GM10847 (cell line): ENCODE data around the gene CD209.

Experiments used
- POLR2A ChIP-seq: IDR thresholded peaks from 2 replicates; pipeline ENCODE4 v1.6.1; 2011; ENCODE audit not compliant: insufficient read length; ENCODE audit errors: extremely low read depth

Gene CD209

DNA sequence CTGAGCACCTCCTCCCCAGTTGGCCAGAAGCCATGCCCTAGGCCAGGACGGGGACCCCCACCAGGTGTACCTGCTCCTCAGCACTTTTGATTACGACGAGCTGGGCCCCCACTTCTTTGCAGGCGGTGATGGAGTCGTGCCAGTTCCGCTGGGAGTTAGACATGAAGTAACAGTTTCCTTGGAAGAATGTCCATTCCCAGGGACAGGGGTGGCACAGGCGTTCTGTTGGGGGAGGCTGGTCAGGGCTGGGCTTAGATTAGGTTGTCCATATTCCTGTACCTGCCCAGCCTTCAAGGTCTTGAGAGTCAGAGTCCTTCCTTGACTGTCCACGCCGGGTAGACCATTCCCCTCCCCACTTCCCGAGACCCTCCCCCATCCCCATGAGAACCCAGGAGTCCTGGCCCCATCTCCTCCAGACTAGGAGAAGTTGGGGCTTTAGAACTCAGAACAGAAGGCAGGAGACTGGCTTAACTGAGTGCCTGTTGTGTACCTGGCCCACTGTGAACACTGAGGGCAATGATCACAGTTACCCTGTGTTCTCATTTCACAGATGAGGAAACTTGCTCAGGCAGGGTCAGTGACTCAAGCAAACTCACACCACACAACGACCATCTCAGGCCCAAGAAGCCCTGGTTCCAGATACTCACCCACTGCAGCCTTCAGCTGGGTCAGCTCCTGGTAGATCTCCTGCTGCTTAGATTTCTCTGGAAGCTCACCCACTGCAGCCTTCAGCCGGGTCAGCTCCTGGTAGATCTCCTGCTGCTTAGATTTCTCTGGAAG is 2.3 kb downstream of the CD209 start:
- TF ChIP-seq POLR2A: no peak

DNA sequence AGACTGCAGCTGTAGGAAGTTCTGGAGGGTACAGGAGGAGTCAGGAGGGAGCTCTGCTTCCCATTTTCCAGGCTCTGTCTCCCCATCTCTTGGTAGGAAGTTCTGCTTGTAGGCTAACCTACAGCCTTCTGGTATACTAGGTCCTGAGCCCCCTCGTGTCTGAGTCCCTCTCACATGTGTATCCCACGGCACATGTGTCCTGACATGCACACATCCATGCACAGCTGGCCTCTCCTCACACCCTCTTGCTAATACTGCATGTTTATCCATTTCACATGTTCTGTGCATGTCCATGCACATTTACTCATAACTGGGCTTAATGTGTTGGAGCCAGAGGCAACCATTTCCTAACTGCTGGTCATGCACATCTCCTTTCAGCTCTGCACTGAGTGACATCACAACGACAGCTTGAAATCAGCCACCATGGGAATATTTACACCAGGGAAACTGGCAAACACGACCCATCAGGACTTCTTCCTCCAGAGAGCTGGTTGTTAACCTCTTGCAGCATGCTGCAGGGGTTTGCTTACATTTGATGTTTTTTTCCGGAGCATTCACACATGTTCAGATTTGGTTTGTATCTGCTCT is 3.0 kb downstream of the CD209 start:
- no peak for TF ChIP-seq POLR2A

DNA sequence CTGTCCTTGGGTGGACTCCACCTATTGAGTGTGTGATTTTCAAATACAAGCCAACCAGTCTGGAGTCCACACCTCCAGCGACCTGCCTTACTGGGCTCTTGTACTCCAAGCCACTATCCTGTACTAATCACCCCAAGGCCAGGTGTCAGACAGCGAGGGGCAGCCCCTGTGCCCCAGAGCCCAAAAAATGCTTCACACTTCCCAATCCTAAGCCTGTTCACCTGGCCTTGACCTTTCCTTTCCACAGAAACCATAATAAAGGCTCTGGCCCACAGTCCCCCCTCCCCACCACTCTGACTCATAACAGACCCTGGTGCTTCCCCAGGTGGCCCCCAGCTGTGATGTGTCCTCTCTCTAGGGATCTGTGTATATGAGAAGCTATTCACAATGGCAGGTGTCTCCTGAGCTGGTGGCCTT is 3.9 kb downstream of the CD209 start:
- TF ChIP-seq POLR2A: no peak

DNA sequence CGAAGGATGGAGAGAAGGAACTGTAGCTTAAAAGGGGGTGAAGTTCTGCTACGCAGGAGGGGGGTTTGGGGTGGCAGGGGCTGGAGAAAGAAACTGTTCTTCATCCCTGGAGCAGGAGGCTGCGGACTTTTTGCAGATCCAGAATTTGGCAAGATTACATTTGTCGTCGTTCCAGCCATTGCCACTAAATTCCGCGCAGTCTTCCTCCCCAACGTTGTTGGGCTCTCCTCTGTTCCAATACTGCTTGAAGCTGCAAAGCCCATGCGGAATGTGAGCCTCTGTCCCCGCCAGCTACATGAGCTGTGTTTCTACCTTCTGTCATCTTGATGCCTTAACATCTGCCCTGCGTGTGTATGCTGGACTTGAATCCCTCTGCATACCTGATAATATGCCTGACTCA is 4.3 kb downstream of the CD209 start:
- TF ChIP-seq POLR2A: no peak

DNA sequence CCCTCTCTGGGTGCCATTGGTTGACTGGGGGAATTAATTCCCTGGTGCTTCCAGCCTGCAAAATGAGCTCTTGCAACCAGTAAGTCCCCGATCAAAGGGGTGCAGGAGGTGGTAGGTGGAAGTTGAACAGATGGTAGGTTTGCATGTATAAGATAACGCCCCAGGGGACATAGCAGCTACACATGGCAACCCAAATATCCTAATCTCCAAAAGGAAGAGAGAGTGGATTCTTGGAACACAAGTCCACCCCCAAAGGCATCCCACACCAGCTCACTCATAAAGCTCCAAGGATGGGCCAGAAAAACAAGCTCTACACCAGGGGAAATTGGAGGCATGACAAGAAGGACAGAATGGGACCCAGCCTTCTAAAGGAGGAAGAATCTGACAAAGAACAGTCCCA is 4.8 kb downstream of the CD209 start:
- TF ChIP-seq POLR2A: no peak

DNA sequence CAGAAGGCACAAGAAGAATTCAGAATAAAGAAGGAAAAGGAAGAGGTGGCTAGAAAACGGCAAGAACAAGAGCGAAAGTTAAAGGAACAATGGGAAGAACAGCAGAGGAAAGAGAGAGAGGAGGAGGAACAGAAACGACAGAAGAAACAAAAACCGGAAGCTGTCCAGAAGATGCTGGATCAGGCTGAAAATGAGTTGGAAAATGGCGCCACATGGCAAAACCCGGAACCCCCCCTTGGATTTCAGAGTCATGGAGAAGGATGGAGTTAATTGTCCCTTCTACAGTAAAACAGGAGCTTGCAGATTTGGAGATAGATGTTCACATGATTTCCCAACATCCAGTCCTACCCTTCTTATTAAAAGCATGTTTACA is 6.7 kb downstream of the CD209 start:
- TF ChIP-seq POLR2A: no peak

DNA sequence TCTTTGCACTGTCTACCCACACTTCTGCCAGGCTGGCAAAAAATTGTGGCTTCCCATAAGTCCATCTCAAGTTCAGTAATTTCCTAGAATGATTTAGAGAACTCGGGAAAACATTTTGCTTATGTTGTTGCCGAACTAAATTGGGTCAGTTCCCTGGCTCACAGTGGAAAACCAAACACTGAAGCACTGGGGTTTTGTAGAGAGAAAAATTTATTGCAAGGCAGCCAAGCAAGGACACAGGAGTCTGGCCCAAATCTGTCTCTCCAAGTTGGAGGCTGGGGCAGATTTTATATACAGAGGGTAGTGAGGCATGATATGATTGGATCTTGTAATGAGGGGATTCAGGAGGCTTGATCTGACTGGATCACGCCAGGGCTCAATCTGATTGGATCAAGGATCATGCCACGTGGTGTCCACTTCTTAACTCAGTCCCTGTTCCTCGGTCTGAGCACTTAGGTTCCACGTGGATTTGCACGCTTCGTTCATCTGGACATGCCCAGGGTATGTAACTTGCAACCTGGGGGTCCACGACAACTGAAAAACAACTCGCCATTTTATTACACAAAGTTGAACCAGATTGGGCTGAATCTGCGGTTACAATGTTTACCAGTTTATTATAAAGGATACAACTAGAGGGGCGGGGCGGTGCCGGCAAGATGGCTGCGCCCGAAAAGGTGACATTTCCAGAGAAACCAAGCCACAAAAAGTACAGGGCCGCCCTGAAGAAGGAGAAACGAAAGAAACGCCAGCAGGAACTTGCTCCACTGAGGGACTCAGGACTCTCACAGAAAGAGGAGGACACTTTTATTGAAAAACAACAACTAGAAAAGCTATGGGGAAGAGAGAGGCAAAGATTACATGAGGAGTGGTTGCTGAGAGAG is 7.3 kb downstream of the CD209 start:
- no peak for TF ChIP-seq POLR2A

DNA sequence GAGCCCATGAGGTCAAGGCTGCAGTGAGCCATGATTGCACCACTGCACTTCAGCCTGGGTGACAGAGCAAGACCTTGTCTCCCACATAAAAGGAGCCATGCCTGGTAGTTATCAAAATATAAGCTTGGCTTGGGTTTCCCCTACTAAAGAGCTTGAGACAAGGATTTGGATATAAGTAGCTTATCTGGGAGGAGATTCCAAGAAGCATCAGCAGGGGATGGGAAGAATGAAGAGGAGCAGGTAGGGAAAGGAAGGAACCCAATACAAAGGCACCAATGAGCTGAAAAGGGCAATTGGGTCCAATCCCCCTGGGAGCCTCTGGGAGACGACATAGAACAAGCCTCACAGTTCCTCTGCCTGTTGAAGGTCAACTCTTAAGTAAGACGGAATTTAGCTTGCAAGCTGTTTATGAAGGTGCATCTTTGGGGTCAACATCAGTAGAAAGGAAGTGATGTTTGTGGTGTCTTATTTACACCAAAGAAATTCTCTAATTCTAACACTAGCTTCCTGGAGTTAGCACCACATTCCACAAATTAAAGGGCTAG is 8.1 kb downstream of the CD209 start:
- TF ChIP-seq POLR2A: no peak

DNA sequence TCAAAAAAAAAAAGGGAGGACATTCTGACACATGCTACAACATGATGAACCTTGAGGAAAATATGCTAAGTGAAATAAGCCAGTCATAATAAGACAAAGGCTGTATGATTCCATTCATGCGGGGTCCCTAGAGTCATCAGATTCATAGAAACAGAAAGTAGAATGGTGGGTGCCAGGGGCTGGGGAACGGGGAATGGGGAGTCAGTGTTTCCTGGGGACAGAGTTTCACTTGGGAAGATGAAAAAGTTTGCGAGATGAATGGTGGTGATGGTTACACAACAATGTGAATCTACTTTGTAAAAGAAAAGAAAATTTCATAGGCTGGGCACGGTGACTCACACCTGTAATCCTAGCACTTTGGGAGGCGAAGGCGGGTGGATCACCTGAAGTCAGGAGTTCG is 9.3 kb downstream of the CD209 start:
- TF ChIP-seq POLR2A: no peak

DNA sequence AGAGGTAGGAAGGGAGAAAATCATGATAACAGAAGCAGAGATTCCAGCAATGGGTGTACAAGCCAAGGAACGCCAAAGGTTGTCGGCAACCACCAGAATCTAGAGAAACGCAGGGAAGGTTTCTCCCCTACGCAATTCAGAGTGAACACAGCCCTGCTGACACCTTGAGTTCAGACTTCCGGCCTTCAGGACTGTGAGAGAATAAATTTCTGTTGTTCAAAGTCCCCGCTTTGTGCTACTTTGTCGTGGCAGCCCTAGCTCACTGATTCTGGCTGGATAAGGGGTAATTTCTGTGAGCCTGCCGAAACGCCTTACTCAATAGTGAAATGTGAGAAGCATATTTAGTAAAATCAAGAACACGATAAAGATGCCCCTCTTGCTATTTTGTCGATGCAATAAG is 10.1 kb downstream of the CD209 start:
- TF ChIP-seq POLR2A: no peak

DNA sequence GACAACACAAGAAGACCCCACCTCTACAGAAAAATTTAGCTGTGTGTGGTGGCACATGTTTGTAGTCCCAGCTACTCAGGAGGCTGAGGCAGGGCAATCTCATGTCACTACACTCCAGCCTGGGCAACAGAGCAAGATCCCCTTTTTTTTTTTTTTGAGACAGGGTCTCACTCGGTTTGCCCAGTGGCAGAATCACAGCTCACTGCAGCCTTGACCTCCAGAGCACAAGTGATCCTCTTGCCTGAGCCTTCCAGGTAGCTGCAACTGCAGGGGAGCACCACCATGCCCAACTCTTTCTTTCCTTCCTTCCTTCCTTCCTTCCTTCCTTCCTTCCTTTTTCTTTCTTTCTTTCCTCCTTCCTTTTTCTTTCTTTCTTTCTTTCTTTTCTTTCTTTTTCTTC is 11.2 kb downstream of the CD209 start:
- TF ChIP-seq POLR2A: no peak

DNA sequence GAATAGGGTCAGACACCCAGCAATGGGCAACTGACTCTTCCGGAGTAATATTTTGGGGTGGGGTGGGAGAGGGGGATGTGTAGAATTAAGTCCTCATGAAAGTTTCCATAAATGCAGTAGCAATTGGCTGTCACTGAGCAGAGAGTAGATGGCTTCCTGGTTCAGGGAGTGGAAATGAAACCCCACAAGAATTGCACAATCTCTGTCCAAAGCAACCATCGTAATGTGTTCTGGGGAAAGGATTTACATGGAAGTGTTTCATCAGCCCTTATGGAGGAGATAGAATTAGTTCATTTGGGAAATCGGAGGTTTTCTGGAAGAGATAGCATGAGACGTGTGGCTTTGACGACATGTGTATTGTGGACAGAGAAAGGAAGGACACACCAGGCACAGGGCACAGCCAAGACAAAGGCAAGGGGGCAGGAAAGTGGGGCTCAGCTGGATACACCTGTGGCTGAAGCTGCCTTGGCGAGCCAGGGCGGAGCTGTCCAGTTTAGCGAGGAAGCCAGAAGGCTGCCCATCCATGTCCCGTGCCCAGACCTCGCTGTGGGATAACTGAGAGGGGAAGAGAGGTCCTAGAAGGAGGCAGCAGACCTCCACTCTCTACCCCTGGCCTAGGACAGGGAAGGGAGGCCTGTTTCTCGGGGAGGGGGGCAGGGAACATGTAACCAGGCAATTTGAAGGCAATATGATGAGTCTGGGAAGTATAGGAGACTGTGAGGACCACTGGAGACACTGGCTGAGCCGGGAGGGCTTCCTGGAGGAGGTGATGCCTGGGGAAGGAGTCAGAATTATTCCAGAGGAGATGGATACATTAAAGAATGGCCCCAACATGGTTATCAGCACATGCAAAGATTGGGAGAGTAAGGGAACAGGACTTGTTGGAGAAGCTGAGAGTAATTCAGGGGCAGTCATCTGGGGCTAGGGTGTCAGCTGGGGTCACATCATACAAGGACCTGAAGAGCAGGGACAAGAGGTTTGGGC is 12.8 kb downstream of the CD209 start:
- TF ChIP-seq POLR2A: no peak

DNA sequence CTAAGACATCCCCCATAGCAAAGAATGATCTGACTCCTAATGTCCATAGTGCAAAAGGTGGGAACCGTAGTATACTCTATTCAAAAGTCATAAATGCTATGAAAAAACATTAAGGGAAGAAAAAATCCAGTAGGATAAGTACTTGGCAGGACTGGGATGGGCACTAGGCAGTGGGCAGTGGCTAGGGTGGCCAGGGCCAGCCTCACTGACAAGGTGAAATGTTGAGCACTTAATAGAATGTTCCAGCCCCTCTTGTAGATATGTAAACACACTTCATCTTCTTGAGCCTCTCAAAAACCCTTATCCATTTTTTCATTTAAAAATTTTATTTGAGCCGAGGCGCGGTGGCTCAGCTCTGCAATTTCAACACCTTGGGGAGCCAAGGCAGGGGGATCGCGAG is 14.0 kb downstream of the CD209 start:
- TF ChIP-seq POLR2A: no peak

DNA sequence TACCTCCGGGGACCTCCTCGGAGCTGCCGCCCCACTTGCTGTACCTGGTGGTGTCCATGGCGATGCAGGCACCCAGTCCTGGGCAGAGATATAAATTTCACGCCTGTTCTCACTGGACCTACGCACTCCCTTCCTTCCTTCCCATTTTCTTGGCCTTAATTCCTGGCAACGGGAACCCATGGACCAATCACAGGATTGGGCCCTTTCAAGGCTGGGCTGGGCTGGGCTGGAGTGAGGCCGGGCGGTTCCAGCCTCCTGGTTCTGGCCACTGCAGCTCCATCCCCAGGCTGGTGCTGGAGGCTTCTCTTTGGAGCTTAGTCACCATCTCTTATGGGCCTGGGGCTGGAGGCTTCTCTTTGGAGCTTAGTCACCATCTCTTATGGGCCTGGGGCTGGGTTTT is 15.3 kb downstream of the CD209 start, which contains the start of gene CLEC4G:
TSS of gene CLEC4G (minus strand) at position 66 of the 400 bp plus-strand sequence. CDS start at position 58, 8 bp downstream.
- no peak for TF ChIP-seq POLR2A
